Stimulated activated CD4-positive, alpha-beta T cell treated with anti-CD3 and anti-CD28 coated beads, Interleukin-1b, Interleukin-23, amount 100 ng/mL, for 48 hours (primary cell): Measurements from ENCODE around the gene CCR7.
"Not testable (repeated sequence)": the region's sequence is repeated elsewhere in the genome, so short reads cannot be mapped to it uniquely, and the experiment has no call there.

ENCODE experiments used
- DNase-seq: peaks from one replicate; pipeline ENCODE4 v3.0.0-alpha.2; 2020

The CCR7 gene

DNA sequence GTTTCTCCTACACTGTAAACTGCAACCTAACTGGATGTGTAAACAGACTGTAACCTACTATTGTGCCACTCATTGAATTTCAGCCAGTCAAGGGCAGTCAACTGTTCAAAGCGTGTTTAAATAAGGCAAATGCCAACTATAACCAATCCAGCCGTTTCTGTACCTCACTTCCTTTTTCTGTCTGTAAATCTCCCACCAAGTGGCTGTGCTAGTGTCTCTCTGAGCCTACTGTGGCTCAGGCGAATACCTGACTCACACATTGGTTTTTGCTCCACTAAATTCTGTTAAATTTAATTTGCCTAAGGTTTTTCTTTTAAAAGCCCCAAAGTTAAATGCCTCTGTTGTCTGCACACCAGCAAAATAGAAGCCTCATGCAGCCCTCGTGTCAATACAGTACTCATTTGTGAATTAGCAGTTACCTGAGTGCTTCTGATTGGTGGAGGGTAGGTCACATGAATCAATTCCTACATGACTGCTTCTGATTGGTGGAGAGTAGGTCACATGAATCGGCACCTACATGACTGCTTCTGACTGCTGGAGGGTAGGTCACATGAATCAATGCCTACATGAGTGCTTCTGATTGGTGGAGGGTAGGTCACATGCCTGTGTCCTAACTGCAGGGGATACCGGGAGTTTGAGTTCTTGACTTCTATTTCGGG is 31.1 kb upstream of the CCR7 start:
- DNase-seq, result peak; percentile 56

DNA sequence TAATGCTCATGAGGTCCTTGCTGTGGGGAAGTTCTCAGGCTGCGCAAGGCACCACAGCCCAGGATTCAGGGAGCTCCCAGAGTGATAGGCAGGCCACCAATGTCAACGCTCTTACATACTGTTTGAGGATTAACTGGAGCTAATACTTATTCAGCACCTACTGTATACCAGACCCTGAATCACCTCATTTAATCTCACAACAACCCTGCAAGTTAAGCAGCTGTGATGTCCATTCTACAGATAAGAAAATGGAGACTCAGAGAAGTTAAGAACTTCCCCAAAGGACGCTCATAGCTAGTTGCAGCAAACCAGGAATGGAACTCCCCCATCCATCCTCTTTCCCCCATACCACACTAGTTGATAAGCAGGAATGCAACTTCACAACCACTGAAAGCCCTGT is 25.5 kb upstream of the CCR7 start:
- DNase-seq, result no peak

DNA sequence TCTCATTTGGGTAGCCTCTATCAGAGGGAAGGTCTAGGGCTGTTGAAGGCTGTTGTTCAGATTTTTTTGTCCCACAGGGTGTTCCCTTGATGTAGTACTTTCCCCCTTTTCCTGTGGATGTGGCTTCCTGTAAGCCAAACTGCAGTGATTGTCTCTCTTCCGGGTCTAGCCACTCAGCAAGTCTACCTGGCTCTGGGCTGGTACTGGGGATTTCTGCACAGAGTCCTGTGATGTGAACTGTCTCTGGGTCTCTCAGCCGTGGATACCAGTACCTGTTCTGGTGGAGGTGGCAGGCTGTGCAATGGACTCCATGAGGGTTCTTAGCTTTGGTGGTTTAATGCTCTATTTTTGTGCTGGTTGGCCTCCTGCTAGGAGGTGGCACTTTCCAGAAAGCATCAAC is 23.3 kb upstream of the CCR7 start:
- no peak for DNase-seq

GRCh38 chr17:40586264-40586663 is 21.0 kb upstream of the CCR7 start:
- not testable (repeated sequence) for DNase-seq

GRCh38 chr17:40584950-40585349 is 19.7 kb upstream of the CCR7 start:
- not testable (repeated sequence) for DNase-seq

- DNase-seq, result peak; percentile 60
These were observed 17.1 kb upstream of the CCR7 start for GRCh38 chr17:40582328-40582901.

GRCh38 chr17:40580140-40580539 is 14.9 kb upstream of the CCR7 start:
- DNase-seq, result no peak

GRCh38 chr17:40579471-40579870 is 14.2 kb upstream of the CCR7 start:
- no peak for DNase-seq

GRCh38 chr17:40577611-40578065 is 12.4 kb upstream of the CCR7 start:
- no peak for DNase-seq

GRCh38 chr17:40576113-40576740 is 11.0 kb upstream of the CCR7 start:
- no peak for DNase-seq

DNA sequence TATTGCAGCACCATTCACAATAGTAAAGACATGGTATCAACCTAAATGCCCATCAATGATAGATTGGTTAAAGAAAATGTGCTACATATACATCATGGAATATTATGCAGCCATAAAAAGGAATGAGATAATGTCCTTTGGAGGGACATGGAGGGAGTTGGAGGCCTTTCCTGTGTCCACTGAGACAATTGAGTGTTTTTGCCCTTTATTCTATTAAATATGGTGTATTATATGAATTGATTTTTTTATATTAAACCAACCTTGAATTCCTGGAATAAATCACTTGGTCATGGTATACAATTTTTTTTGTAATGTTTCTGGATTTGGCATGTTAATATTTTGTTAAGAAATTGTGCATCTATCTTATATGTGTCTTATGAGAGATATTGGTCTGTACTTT is 9.0 kb upstream of the CCR7 start:
- DNase-seq, result no peak

- not testable (repeated sequence) for DNase-seq
These were observed 7.1 kb upstream of the CCR7 start for GRCh38 chr17:40572245-40572993.

- DNase-seq, result no peak
These were observed 3.0 kb upstream of the CCR7 start for GRCh38 chr17:40568074-40568836.

- no peak for DNase-seq
These were observed 2.1 kb upstream of the CCR7 start for GRCh38 chr17:40567377-40567776.

DNA sequence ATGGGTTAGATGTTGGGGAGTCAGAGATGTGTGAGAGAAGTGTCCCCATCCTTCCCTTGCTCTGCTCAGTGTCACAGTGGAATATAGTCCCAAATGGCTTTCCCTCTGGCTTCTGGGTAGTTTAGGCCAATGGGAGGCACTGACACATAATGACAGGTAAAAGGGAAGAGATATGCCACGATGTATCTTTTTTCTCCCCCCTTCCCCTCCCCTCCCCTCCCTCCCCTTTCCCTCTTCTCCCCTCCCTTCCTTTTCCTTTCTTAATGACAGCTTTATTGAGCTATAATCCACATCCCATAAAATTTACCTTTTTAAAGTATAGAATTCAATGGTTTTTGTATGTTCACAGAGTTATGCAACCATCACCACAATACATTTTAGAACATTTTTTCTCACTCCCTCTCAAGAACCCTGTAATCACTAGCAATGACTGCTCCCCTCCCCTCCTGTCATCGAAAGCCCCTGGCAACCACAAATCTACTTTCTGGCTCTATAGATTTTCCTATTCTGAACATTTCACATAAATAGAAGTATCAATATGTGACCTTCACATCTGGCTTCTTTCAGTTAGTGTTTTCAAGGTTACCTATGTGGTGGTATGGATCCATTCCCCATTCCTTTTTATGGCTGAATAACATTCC is 617 bp upstream of the CCR7 start:
- DNase-seq, result no peak

- peak; percentile 51 for DNase-seq
These were observed 933 bp downstream of the CCR7 start for GRCh38 chr17:40564195-40564882.

DNA sequence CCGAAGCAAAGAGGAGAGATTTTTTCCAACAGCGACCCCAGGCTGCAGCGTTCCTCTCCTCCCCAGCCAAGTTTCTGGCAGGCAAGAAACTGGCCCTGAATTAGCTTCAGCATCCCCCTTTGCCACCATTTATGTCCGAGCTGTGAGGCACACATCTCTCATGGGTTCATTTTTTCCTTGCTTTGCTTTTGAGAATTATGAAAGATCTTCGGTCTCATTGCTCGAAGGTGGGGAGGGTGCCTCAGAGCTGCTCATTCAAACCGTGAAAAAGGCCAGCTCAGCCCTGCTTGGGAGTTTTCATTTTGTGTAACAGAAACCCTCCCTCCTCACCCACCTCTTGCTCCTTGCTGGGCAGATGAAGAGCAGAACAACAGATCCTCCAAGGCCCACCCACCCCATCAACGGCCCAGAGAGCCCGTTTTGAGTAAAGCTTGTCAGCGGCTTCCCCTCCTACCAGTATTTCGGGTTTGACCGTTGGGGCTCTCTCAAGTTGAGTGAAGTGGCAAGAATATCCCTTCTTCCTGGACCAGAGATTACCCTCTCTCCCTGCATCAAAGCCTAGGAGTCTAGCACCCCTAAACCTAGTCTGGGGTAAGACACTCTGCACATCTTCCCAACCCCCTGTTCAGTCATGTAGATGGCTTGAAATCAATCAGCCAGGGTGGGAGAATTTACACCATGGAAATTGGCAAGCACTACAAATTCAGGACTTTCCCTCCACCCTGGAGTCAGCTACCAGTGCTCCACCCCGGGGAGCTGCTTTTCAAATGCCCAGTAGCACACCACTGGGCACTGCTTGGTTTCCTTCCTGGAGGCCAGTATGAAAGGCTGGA is 1.8 kb downstream of the CCR7 start:
- peak; percentile 86 for DNase-seq

- DNase-seq, result no peak
These were observed 2.4 kb downstream of the CCR7 start for GRCh38 chr17:40562838-40563219.

DNA sequence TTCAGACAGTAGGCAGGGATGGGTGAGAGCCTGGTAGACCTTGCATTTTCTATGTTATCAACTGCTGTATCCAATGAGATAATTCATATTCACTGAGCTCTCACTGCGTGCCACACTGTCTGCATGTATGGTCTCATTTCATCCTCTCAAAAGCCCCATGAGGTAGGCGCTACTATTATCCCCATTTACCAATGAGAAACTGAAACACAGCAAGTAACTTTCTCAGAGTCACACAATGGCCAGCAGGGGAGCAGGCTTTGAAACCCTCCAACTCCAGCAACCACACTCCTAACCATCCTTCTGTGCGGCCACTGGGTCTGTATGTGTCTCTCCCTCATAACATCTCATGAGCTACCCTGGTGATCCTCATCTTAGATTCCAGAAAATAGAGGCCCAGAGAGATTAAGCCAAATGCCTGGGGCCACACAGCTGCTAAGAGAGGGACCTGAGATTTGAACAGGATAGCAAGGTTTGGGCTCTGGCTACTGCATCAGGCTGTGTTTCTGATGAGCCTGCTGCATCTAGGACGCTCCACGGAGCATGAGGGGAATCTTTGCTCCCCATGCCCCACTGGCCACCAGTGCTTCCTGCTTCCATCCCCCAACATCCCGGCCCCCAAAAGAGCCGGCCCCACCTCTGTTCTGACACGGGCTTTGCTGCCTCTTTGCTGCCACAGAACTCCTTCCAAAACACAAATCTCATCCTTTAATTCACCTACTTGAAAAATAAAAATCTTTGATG is 3.2 kb downstream of the CCR7 start:
- peak; percentile 75 for DNase-seq

GRCh38 chr17:40561294-40561870 is 3.9 kb downstream of the CCR7 start:
- DNase-seq, result no peak
